ENCODE results near the gene SAMD3.
"Not testable (repeated sequence)": the region's sequence is repeated elsewhere in the genome, so short reads cannot be mapped to it uniquely, and the experiment has no call there.

The SAMD3 gene

GRCh38 chr6:130222775-130223174 lies at the start of gene SAMD3:
TSS of gene SAMD3 (minus strand) at chr6:130222951. CDS start at chr6:130215273, 7,678 bp downstream.
- DNase-seq (ENCODE audit: low read depth): no peak

DNA sequence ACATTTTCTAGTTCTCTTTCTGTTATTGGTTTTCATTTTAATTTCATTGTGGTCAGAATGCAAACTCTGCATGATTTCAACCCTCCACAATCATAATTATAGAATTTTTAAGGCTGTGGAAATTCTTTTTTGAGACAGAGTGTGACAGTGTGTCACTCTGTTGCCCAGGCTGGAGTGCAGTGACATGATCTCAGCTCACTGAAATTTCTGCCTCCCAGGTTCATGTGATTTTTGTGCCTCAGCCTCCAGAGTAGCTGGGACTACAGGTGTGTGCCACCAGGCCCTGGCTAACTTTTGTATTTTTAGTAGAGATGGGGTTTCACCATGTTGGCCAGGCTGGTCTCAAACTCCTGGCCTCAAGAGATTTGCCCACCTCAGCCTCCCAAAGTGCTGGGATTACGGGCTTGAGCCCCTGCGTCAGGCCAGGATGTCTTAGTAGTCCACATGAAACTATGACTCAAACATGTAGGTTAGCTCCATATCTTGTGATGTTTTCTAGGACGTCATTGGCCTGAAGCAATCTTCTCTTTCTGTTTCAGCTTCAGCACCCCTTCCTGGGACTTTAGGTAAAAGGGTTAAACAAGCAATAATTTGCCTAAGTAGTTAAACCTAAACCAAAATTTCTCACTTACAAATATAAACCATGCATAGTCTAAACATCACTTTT lies 47.4 kb upstream of the SAMD3 start:
- DNase-seq (ENCODE audit: low read depth): no peak

DNA sequence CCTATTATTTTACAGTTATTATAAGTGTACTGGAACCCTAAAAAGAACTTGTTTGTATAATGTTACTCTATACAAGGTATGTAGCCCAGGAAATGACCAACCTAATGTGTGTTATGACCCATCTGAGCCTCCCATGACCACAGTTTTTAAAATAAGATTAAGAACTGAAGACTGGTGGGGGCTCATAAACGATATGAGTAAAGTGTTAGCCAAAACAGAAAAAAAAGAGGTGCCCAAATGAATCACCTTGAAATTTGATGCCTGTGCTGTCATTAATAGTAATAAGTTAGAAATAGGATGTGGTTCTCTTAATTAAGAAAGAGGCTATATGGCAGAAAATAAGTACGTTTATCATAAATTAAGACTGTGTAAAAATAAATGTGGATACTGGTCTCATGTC lies 42.8 kb upstream of the SAMD3 start:
- DNase-seq (ENCODE audit: low read depth): not testable (repeated sequence)

DNA sequence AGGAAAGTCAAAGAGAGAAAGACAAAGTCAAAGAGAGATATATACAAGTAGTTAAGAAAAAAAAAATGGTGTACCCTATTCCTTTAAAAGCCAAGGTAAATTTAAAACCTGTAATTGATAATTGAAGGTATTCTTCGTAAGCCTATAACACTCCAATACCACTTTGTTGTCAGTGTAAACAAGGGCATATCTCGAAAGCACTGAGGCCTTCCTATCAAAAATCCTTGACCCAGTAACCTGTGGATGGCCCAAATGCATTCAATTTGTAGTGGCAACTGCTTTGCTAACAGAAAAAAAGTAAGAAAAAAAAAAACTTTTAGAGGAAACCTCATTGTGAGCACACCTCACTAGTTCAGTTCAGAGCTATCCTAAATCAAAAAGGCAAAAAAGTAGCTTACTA lies 39.3 kb upstream of the SAMD3 start:
- DNase-seq (ENCODE audit: low read depth): no peak

DNA sequence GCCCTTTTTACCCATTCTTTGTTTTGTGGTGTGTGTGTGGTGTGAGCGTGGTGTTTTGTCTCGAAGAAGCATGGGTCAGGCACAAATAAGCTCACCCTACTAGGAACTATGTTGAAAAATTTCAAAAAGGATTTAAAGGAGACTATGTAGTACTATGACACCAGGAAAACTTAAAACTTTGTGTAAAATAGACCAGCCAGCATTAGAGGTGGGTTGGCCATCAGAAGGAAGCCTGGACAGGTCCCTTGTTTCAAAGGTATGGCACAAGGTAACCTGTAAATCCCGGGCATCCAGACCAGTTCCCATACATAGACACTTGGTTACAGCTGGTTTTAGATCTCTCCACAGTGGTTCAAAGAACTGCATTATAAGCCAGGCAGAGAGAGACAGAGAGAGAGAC lies 38.8 kb upstream of the SAMD3 start:
- not testable (repeated sequence) for DNase-seq (ENCODE audit: low read depth)

- DNase-seq (ENCODE audit: low read depth): not testable (repeated sequence)
Measured at GRCh38 chr6:130260614-130261241, 38.0 kb upstream of the SAMD3 start.

DNA sequence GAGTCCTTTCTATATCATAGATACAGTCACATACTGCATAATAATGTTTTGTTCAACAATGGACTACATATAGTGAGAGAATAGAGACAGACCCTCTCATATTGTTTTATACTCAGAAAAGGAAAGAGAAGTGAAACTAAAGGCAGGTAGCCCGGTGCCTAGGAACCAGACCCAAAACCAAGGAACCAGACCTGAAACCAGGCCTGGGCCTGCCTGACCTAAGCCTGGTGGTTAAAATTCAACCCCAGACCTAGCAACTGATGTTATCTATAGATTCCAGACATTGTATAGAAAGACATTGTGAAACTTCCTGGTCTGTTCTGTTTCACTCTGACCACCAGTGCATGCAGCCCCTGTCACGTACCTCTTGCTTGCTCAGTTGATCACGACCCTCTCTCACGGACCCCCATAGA lies 37.3 kb upstream of the SAMD3 start:
- not testable (repeated sequence) for DNase-seq (ENCODE audit: low read depth)

DNA sequence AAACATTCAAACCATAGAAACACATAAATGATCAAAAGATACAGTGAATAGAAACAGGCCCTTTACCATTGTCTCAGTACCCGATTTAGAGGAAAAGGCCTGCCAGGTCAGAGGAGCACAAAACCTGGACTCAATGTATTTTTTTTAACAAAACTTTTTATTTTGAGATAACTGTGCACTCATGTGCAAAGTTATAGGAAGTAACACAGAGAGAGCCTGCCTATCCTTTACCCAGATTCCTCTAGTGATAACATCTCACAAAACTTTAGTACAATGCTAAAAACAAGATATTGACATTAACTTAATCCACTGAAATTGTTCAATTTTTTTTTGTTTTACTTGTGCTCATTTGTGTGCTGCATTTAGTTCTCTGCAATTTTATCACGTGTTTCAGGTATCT lies 36.8 kb upstream of the SAMD3 start:
- DNase-seq (ENCODE audit: low read depth): no peak

- DNase-seq (ENCODE audit: low read depth): no peak
Measured at GRCh38 chr6:130259140-130259539, 36.4 kb upstream of the SAMD3 start.

DNA sequence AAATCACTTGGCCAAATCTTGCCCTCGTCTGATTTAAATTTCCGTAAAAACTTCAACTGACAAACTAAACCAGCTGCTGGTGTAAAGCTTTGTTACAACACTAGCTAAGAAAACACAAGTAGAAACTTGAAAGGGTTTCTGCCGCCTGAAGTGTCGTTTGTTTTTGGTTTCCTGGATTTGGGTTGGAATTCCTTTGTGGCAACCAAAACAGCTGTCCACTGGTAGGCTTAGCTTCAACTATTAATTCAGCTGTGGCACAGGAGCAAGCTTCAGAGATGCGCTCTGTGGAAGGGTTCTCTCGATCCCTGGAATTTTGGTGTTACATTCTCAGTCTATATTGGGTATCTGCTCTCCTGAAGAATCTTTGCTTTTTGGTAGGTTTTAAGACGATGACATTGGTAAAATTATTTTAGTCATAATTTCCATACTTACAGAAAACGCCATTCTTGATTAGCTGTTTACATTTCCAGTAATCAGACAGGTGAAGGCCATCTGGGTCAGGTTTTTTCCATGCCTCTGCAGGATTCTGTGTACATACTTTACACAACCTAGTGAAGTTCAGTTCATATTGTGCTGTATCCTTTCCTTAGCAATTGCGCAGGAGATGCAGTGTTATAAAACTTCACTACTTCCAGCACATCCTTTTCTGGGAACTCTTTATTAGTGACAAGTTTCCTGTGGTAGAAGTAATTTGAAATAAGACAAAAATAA lies 29.9 kb upstream of the SAMD3 start:
- no peak for DNase-seq (ENCODE audit: low read depth)

DNA sequence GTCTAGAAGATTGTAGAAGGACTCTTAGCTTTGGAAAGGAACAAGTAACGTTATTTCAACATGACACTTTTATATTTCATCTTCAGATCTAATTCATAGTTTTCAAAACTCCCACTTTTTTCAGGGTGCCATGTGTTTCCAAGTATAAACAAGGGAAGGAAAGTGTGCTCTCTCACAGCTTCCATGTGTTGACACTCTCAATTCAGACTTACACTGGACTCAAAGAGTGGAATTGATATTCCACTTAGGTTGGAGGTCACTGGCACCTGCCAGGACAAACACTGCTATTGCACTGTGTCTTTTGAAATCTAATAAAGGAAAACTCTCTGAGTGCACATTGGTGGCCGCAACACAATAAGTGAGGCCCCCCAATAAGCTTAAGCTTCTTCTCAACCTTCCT lies 22.5 kb upstream of the SAMD3 start:
- no peak for DNase-seq (ENCODE audit: low read depth)

- no peak for DNase-seq (ENCODE audit: low read depth)
Measured at GRCh38 chr6:130244728-130245127, 22.0 kb upstream of the SAMD3 start.

DNA sequence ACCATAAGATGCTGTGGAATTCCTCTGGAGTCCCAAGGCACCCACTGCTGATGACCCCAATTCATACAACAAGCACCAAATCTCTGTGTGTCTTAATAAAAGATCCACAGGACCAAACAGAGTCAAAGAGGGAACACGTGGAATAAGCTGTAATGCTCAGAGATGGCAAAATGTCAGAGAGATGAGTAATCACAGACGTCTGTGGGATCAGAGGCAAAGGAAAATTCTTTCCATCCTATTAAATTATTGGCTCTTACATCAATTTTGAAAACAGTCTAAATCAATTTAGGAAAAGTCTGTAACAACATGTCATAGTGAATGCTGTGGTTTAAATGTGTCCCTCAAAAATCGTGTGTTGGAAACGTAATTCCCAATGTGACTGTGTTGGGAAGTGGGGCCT lies 17.5 kb upstream of the SAMD3 start:
- DNase-seq (ENCODE audit: low read depth): no peak

- no peak for DNase-seq (ENCODE audit: low read depth)
Measured at GRCh38 chr6:130239755-130240154, 17.0 kb upstream of the SAMD3 start.

GRCh38 chr6:130233330-130233729 lies 10.6 kb upstream of the SAMD3 start:
- no peak for DNase-seq (ENCODE audit: low read depth)

GRCh38 chr6:130230531-130230930 lies 7.8 kb upstream of the SAMD3 start:
- not testable (repeated sequence) for DNase-seq (ENCODE audit: low read depth)

- no peak for DNase-seq (ENCODE audit: low read depth)
Measured at GRCh38 chr6:130229645-130230044, 6.9 kb upstream of the SAMD3 start.

DNA sequence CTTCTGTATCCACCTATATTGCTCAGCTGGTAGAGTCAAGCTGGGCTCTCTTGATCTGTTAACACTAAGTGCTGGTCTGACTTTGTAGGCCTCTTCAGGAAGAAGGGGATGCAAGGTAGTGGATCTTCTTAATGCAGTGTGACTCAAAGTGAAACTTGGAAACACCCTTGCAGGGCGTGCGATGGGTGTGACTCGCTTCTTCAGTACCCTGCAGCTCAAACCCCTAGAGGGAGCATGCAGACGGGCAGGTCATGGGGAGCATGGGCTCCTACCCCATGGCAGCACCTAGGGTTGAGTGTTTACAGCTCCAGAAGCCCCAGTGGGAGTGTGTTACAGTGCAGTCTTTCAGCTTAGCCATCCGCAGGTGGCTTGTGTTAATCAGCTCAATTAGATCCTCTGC lies 757 bp upstream of the SAMD3 start:
- DNase-seq (ENCODE audit: low read depth): peak; percentile 40

GRCh38 chr6:130218134-130218533 lies 4.6 kb downstream of the SAMD3 start:
- DNase-seq (ENCODE audit: low read depth): no peak

DNA sequence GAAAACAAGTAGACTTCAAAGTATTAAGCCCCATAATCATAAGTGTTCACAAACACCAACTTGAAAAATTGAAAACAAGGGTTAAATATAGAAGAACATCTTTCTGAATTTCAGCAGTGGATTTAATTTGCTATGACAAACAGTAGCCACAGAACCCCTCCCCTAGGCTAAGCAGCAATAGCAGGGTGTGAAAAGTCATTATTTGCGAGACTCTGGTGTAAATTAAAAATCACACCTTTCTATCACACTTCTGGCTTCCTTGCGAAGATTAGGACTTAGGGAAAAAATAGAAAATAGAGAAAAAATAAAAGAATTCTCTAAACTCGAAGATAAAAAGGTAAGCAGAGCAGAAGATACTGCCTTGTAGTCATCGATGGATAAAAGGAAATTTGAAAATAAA lies 6.1 kb downstream of the SAMD3 start:
- no peak for DNase-seq (ENCODE audit: low read depth)

- DNase-seq (ENCODE audit: low read depth): peak; percentile 58
Measured at GRCh38 chr6:130215526-130215925, 7.2 kb downstream of the SAMD3 start.

DNA sequence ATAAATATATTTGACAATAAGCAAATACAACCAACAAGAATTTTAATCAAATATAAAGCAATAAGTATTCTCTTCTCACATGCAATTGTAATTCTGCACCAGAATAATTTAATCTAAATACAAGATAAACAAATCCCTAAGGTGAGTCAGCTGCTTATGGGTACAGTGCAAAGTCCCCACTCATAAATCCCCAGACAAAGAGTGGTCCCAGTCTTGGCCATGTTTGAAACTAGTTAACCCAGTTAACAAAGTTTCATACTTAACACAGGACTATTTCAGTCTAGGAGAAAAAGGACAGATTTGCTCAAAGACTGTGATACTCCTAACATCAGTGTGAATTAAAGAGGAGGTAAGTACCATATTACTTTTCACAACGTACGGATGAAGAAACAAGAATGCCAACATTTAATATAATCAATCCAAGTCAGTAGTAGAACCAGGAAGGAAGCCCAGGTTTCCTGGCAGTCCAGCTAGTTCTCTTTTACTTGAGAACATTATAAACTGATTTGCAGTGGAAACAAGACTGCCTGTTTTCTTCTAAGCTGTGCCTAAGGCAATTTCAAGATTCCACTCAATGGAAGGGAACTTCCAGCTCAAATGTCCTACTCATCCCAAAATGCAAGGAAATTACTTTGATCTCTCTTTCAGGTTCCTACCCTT lies 10.4 kb downstream of the SAMD3 start:
- no peak for DNase-seq (ENCODE audit: low read depth)

GRCh38 chr6:130211691-130212090 lies 11.1 kb downstream of the SAMD3 start:
- DNase-seq (ENCODE audit: low read depth): no peak
